ENCODE results near the gene ZNF583.
A peak's percentile ranks its signal among the peaks of the same experiment; 100 is the strongest.

The ZNF583 gene

GRCh38 chr19:56403261-56403660 is 871 bp upstream of the ZNF583 start:
- H3K4me3 Mint-ChIP-seq: peak overlapping the region; percentile 86
- H3K27ac Mint-ChIP-seq: peak overlapping the region; percentile 98
- DNase-seq (no peak), ATAC-seq (peak; percentile 2)
- H3K9me3 Mint-ChIP-seq: peaks cover 68% of the 10 kb centered on the region
- peaks cover 28% of the 10 kb centered on the region for H3K4me1 Mint-ChIP-seq
- no peaks in the 10 kb centered on the region for H3K27me3 Mint-ChIP-seq
- peaks cover 77% of the 10 kb centered on the region for H3K36me3 Mint-ChIP-seq (ENCODE audit: low read depth)

- H3K4me1 Mint-ChIP-seq: peaks cover 28% of the 10 kb centered on the region
- peaks cover 78% of the 10 kb centered on the region for H3K36me3 Mint-ChIP-seq (ENCODE audit: low read depth)
- H3K27me3 Mint-ChIP-seq: no peaks in the 10 kb centered on the region
- H3K4me3 Mint-ChIP-seq: peak overlapping the region; percentile 86
- peak; percentile 8 for ATAC-seq
- no peak for DNase-seq
- peak overlapping the region; percentile 98 for H3K27ac Mint-ChIP-seq
- peaks cover 63% of the 10 kb centered on the region for H3K9me3 Mint-ChIP-seq
Observed at GRCh38 chr19:56404705-56405056, 549 bp downstream of the ZNF583 start.

DNA sequence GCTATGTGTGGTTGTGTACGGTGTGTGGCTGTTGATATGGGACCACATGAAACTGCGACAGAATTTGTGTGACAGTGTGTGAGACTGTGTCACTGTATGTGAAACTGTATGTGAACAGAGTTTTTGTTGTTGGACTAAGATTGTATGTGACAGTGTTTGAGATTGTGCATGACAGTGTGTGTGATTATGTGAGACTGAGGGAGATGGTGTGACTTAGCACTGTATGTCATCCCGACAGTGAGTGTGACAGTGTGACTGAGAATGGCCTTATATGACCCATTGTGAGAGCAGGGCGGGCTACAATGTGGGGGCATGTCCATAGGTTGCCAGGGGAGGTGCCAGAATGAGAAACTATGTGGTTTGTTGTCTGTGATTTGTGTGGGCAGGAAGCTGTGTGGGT is 930 bp downstream of the ZNF583 start:
- Mint-ChIP-seq H3K27ac (peak overlapping the region; percentile 98), H3K4me1 (peaks cover 28% of the 10 kb centered on the region), H3K4me3 (peak overlapping the region; percentile 86), H3K27me3 (no peaks in the 10 kb centered on the region), H3K9me3 (peaks cover 65% of the 10 kb centered on the region), H3K36me3 (ENCODE audit: low read depth) (peaks cover 81% of the 10 kb centered on the region)
- no peak for ATAC-seq
- no peak for DNase-seq

GRCh38 chr19:56423276-56423984 is 19.3 kb downstream of the ZNF583 start:
- no peak overlapping the region for H3K4me3 Mint-ChIP-seq
- peaks cover 81% of the 10 kb centered on the region for H3K9me3 Mint-ChIP-seq
- no peaks in the 10 kb centered on the region for H3K4me1 Mint-ChIP-seq
- H3K27me3 Mint-ChIP-seq: no peaks in the 10 kb centered on the region
- peaks cover 88% of the 10 kb centered on the region for H3K36me3 Mint-ChIP-seq (ENCODE audit: low read depth)
- ATAC-seq (no peak), DNase-seq (no peak)
- H3K27ac Mint-ChIP-seq: no peak overlapping the region

DNA sequence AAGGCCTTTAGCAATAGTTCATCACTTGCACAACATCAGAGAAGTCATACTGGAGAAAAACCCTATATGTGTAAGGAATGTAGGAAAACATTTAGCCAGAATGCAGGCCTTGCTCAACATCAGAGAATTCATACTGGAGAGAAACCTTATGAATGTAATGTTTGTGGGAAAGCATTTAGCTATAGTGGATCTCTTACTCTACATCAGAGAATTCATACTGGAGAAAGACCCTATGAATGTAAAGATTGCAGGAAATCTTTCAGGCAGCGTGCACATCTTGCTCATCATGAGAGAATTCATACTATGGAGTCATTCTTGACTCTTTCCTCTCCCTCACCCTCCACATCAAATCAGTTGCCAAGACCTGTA is 19.8 kb downstream of the ZNF583 start:
- H3K27me3 Mint-ChIP-seq: no peaks in the 10 kb centered on the region
- ATAC-seq (no peak), DNase-seq (no peak)
- no peak overlapping the region for H3K27ac Mint-ChIP-seq
- no peak overlapping the region for H3K4me3 Mint-ChIP-seq
- H3K9me3 Mint-ChIP-seq: peaks cover 78% of the 10 kb centered on the region
- H3K36me3 Mint-ChIP-seq (ENCODE audit: low read depth): peaks cover 82% of the 10 kb centered on the region
- H3K4me1 Mint-ChIP-seq: no peaks in the 10 kb centered on the region

GRCh38 chr19:56441206-56441792 is 37.2 kb downstream of the ZNF583 start:
- Mint-ChIP-seq H3K9me3 (peaks cover 55% of the 10 kb centered on the region), H3K4me3 (no peak overlapping the region), H3K36me3 (ENCODE audit: low read depth) (peaks cover 41% of the 10 kb centered on the region), H3K27me3 (no peaks in the 10 kb centered on the region), H3K27ac (no peak overlapping the region), H3K4me1 (no peaks in the 10 kb centered on the region)
- no peak for ATAC-seq
- DNase-seq: no peak

DNA sequence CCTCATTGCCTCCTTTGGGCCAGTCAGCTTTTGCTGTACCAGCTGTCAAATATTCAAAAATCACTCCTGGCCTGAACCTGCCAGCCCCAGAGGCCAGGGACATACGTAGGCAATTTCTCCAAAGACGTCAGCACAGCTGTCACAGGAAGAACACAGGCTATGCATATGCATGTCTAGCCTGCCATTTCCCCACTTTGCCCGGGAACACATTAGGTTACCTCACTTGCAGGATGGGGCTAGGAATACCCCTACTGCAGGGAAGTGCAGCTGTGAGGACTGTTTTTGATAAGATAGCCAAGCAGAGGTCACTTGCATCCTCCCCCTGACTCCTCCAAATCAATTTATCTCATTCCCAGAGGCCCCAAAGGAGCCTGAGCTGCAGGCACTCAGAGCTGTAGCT is 70.2 kb downstream of the ZNF583 start:
- no peak for DNase-seq
- Mint-ChIP-seq H3K4me1 (peaks cover 20% of the 10 kb centered on the region), H3K27ac (no peak overlapping the region), H3K4me3 (no peak overlapping the region), H3K36me3 (ENCODE audit: low read depth) (peaks cover 59% of the 10 kb centered on the region), H3K27me3 (peaks cover 17% of the 10 kb centered on the region), H3K9me3 (peaks cover 55% of the 10 kb centered on the region)
- no peak for ATAC-seq

DNA sequence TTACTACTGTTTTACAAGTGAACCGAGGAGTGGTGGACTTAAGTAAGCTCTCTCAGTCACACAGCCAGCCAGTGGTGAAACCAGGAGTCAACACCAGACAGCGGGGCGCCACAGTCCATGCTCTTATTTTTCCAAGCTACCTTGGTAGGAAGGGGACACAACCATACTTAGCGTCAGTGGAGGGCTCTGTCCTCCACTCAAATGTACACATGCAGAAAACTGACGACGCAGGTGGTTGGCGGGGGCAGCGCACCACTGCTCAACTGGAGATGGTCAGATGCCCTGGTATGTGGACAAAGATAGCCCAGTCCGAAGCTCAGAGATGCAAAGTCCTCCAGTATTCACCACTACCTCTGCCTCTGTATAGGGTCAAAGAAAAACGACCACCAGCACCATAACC is 72.0 kb downstream of the ZNF583 start:
- H3K27me3 Mint-ChIP-seq: peaks cover 18% of the 10 kb centered on the region
- DNase-seq (no peak), ATAC-seq (no peak)
- H3K9me3 Mint-ChIP-seq: peaks cover 62% of the 10 kb centered on the region
- H3K36me3 Mint-ChIP-seq (ENCODE audit: low read depth): peaks cover 57% of the 10 kb centered on the region
- H3K4me1 Mint-ChIP-seq: peaks cover 20% of the 10 kb centered on the region
- peak overlapping the region; percentile 90 for H3K4me3 Mint-ChIP-seq
- no peak overlapping the region for H3K27ac Mint-ChIP-seq

Measured in activated naive CD8-positive, alpha-beta T cell treated with anti-CD3 and anti-CD28 coated beads, Interleukin-2, amount 50 U/mL, for 24 hours (primary cell).